ENCODE data around the gene EFCAB11.
A peak's percentile ranks its signal among the peaks of the same experiment; 100 is the strongest.

Gene EFCAB11

GRCh38 chr14:89773644-89774316 is 180.8 kb downstream of the EFCAB11 start:
- peak; percentile 61 for DNase-seq (ENCODE audit: low read depth)
- TF ChIP-seq CTCF (IDR thresholded peaks at IDR 0.05; ENCODE audit: insufficient read depth, low read depth, low read length, missing control alignments), result no peak
- no peak overlapping the region for H3K4me3 ChIP-seq (ENCODE audit: low read length)

GRCh38 chr14:89773151-89773550 is 181.4 kb downstream of the EFCAB11 start:
- no peak for DNase-seq (ENCODE audit: low read depth)
- no peak for TF ChIP-seq CTCF (IDR thresholded peaks at IDR 0.05; ENCODE audit: insufficient read depth, low read depth, low read length, missing control alignments)
- H3K4me3 ChIP-seq (ENCODE audit: low read length), result no peak overlapping the region

GRCh38 chr14:89771251-89771650 is 183.3 kb downstream of the EFCAB11 start:
- peak; percentile 26 for DNase-seq (ENCODE audit: low read depth)
- no peak for TF ChIP-seq CTCF (IDR thresholded peaks at IDR 0.05; ENCODE audit: insufficient read depth, low read depth, low read length, missing control alignments)
- no peak overlapping the region for H3K4me3 ChIP-seq (ENCODE audit: low read length)

- DNase-seq (ENCODE audit: low read depth), result peak; percentile 63
- TF ChIP-seq CTCF (IDR thresholded peaks at IDR 0.05; ENCODE audit: insufficient read depth, low read depth, low read length, missing control alignments), result peak; percentile 88
- no peak overlapping the region for H3K4me3 ChIP-seq (ENCODE audit: low read length)
Observed at GRCh38 chr14:89767861-89768268, 186.7 kb downstream of the EFCAB11 start.

GRCh38 chr14:89767131-89767530 is 187.4 kb downstream of the EFCAB11 start:
- H3K4me3 ChIP-seq (ENCODE audit: low read length), result no peak overlapping the region
- no peak for TF ChIP-seq CTCF (IDR thresholded peaks at IDR 0.05; ENCODE audit: insufficient read depth, low read depth, low read length, missing control alignments)
- no peak for DNase-seq (ENCODE audit: low read depth)

GRCh38 chr14:89765346-89765745 is 189.2 kb downstream of the EFCAB11 start:
- no peak overlapping the region for H3K4me3 ChIP-seq (ENCODE audit: low read length)
- no peak for TF ChIP-seq CTCF (IDR thresholded peaks at IDR 0.05; ENCODE audit: insufficient read depth, low read depth, low read length, missing control alignments)
- DNase-seq (ENCODE audit: low read depth), result no peak

- DNase-seq (ENCODE audit: low read depth), result no peak
- no peak for TF ChIP-seq CTCF (IDR thresholded peaks at IDR 0.05; ENCODE audit: insufficient read depth, low read depth, low read length, missing control alignments)
- no peak overlapping the region for H3K4me3 ChIP-seq (ENCODE audit: low read length)
Observed at GRCh38 chr14:89760086-89760485, 194.4 kb downstream of the EFCAB11 start.

All from epithelial cell of esophagus (primary cell).